Dermis microvascular lymphatic vessel endothelial cell (primary cell): Measurements from ENCODE around the gene TP53BP1. TPM values are rescaled to one million over a fixed set of nuclear protein-coding genes. Genes with fewer than 3 reads are reported as not detected.

ENCODE experiments used
- DNase-seq, 2 donors: peaks; one replicate each; pipeline versions ENCODE4 v3.0.0 to v3.0.0-alpha.2; 2010; ENCODE audit warnings: low read depth in 2 of 2
- total RNA-seq: library from RNA; depleted of rRNA; stranded (reverse); fragments of >200 nt; gene quantifications from 2 replicates; pipeline ENCODE4 v1.2.1, GENCODE V29; 2014

TP53BP1 gene
- total RNA-seq, 1 donor from 2014 or later: 42.6 TPM

- DNase-seq: peak in 1 of 2 donors; percentile 21
These were observed 25.3 kb upstream of the TP53BP1 start for GRCh38 chr15:43518197-43518761.

GRCh38 chr15:43517354-43518196, 24.6 kb upstream of the TP53BP1 start, which contains the start of gene MAP1A:
Gene MAP1A, plus strand, starts transcription at chr15:43517608. Its CDS starts 3,866 bp downstream, at chr15:43521474.
- no peak for DNase-seq

- no peak for DNase-seq
These were observed 23.9 kb upstream of the TP53BP1 start for GRCh38 chr15:43516801-43517353.

GRCh38 chr15:43516185-43516584, 23.2 kb upstream of the TP53BP1 start:
- DNase-seq: no peak

GRCh38 chr15:43515741-43516140, 22.8 kb upstream of the TP53BP1 start:
- DNase-seq: no peak

- DNase-seq: peak in 1 of 2 donors; percentile 24
These were observed 21.5 kb upstream of the TP53BP1 start for GRCh38 chr15:43514241-43515057.

GRCh38 chr15:43513550-43513949, 20.6 kb upstream of the TP53BP1 start:
- DNase-seq: no peak

- DNase-seq: peak in 1 of 2 donors; percentile 12
These were observed 18.3 kb upstream of the TP53BP1 start for GRCh38 chr15:43511012-43511885.

- DNase-seq: peak; percentile 95 to 99
These were observed 17.4 kb upstream of the TP53BP1 start for GRCh38 chr15:43510200-43511011.

GRCh38 chr15:43509660-43510199, 16.8 kb upstream of the TP53BP1 start:
- no peak for DNase-seq

GRCh38 chr15:43508991-43509659, 16.2 kb upstream of the TP53BP1 start:
- no peak for DNase-seq

- no peak for DNase-seq
These were observed 15.5 kb upstream of the TP53BP1 start for GRCh38 chr15:43508421-43508820.

- DNase-seq: no peak
These were observed 12.8 kb upstream of the TP53BP1 start for GRCh38 chr15:43505738-43506137.

- no peak for DNase-seq
These were observed 6.7 kb upstream of the TP53BP1 start for GRCh38 chr15:43499635-43500034.

- DNase-seq: no peak
These were observed 6.0 kb upstream of the TP53BP1 start for GRCh38 chr15:43498990-43499389.

GRCh38 chr15:43493703-43494472, 932 bp upstream of the TP53BP1 start:
- no peak for DNase-seq

- peak in 1 of 2 donors; percentile 19 for DNase-seq
These were observed 690 bp downstream of the TP53BP1 start for GRCh38 chr15:43492266-43492665.

GRCh38 chr15:43489191-43489590, 3.8 kb downstream of the TP53BP1 start:
- no peak for DNase-seq
